Mesodermal cell (in vitro differentiated cells): ENCODE measurements around the gene RABGGTB.
A peak's percentile ranks its signal among the peaks of the same experiment; 100 is the strongest.
"Not testable (repeated sequence)": the region's sequence is repeated elsewhere in the genome, so short reads cannot be mapped to it uniquely, and the experiment has no call there.

Experiments
- H3K27ac ChIP-seq: 2 replicates; pipeline ENCODE4 v1.7.0; 2013; ENCODE audit warnings: mild to moderate bottlenecking, low read depth, low read length, moderate library complexity; ENCODE audit not compliant: severe bottlenecking
- H3K36me3 ChIP-seq: 2 replicates; pipeline ENCODE4 v1.7.1; 2013; ENCODE audit warnings: mild to moderate bottlenecking, low read length, moderate library complexity; ENCODE audit not compliant: control insufficient read depth, insufficient read depth
- H3K4me1 ChIP-seq: one replicate; pipeline ENCODE4 v1.7.1; 2013; ENCODE audit warnings: mild to moderate bottlenecking, low read length; ENCODE audit not compliant: insufficient read depth, control insufficient read depth, poor library complexity, severe bottlenecking
- H3K4me3 ChIP-seq: 2 replicates; pipeline ENCODE4 v1.7.0; 2013; ENCODE audit warnings: low read length, control low read depth, mild to moderate bottlenecking; ENCODE audit not compliant: insufficient read depth, poor library complexity, severe bottlenecking; ENCODE audit errors: extremely low read depth
- H3K9me3 ChIP-seq: 2 replicates; pipeline ENCODE4 v1.7.1; 2013; ENCODE audit warnings: mild to moderate bottlenecking, low read length, moderate library complexity; ENCODE audit not compliant: control insufficient read depth
- WGBS, 2 experiments: methylation state at CpG; one replicate each; pipeline ENCODE4 v1.1.5; 2013; ENCODE audit warnings: missing lambda C conversion rate in 2 of 2; ENCODE audit not compliant: insufficient coverage in 2 of 2; 5-methylcytosine and 5-hydroxymethylcytosine counted together

The RABGGTB gene

GRCh38 chr1:75777812-75778211 lies 8.2 kb upstream of the RABGGTB start:
- WGBS, 2 experiments: 98 to 100% methylated on average over 4 of the region's 4 CpGs
- H3K4me3 ChIP-seq, H3K4me1 ChIP-seq, H3K36me3 ChIP-seq, H3K9me3 ChIP-seq, H3K27ac ChIP-seq: not testable (repeated sequence)

GRCh38 chr1:75778694-75779093 lies 7.4 kb upstream of the RABGGTB start:
- H3K4me3 ChIP-seq: not testable (repeated sequence)
- WGBS, 2 experiments: 81 to 90% methylated on average over 4 of the region's 5 CpGs

GRCh38 chr1:75780183-75780582 lies 5.9 kb upstream of the RABGGTB start:
- 94% methylated on average over 2 of the region's 4 CpGs; no CpG with 5 or more reads in 1 of the 2 experiments for WGBS, 2 experiments
- H3K4me1 ChIP-seq, H3K4me3 ChIP-seq, H3K9me3 ChIP-seq, H3K27ac ChIP-seq, H3K36me3 ChIP-seq: not testable (repeated sequence)

More at GRCh38 chr1:75778694-75779093, 7.4 kb upstream of the RABGGTB start:
- H3K27ac ChIP-seq, H3K9me3 ChIP-seq, H3K4me1 ChIP-seq, H3K36me3 ChIP-seq: not testable (repeated sequence)

- WGBS, 2 experiments: 75 to 95% methylated on average over 2 to 3 of the region's 4 CpGs
- not testable (repeated sequence) for H3K9me3 ChIP-seq, H3K4me3 ChIP-seq, H3K27ac ChIP-seq, H3K4me1 ChIP-seq
- H3K36me3 ChIP-seq: peaks cover 17% of the 10 kb centered on the region
These were observed 2.1 kb upstream of the RABGGTB start for GRCh38 chr1:75783920-75784319.

GRCh38 chr1:75785320-75785982 lies 605 bp upstream of the RABGGTB start:
- H3K36me3 ChIP-seq: peaks cover 33% of the 10 kb centered on the region
- H3K4me1 ChIP-seq: peaks cover 11% of the 10 kb centered on the region
- peak overlapping the region; percentile 75 for H3K4me3 ChIP-seq
- no peak overlapping the region for H3K27ac ChIP-seq
- H3K9me3 ChIP-seq: peaks cover 4% of the 10 kb centered on the region
- WGBS, 2 experiments: 42 to 54% methylated on average over 2 to 4 of the region's 9 CpGs

GRCh38 chr1:75786901-75787493 lies 941 bp downstream of the RABGGTB start:
- Histone ChIP-seq H3K36me3 (peaks cover 47% of the 10 kb centered on the region), H3K4me1 (peaks cover 11% of the 10 kb centered on the region), H3K27ac (no peak overlapping the region), H3K4me3 (peak overlapping the region; percentile 75), H3K9me3 (peaks cover 4% of the 10 kb centered on the region)
- WGBS, 2 experiments: 0% methylated on average over 1 of the region's 10 CpGs; no CpG with 5 or more reads in 1 of the 2 experiments

GRCh38 chr1:75787524-75787923 lies 1.5 kb downstream of the RABGGTB start:
- Histone ChIP-seq H3K4me3 (peak overlapping the region; percentile 75), H3K36me3 (peaks cover 52% of the 10 kb centered on the region), H3K9me3 (peaks cover 4% of the 10 kb centered on the region), H3K4me1 (peaks cover 11% of the 10 kb centered on the region), H3K27ac (no peak overlapping the region)
- WGBS, 2 experiments: 7 to 15% methylated on average over 3 to 4 of the region's 4 CpGs

GRCh38 chr1:75789988-75790387 lies 3.9 kb downstream of the RABGGTB start:
- Histone ChIP-seq H3K36me3 (peaks cover 76% of the 10 kb centered on the region), H3K4me3 (peak overlapping the region; percentile 75), H3K27ac (no peak overlapping the region), H3K4me1 (peaks cover 11% of the 10 kb centered on the region), H3K9me3 (no peaks in the 10 kb centered on the region)

GRCh38 chr1:75791022-75791421 lies 5.0 kb downstream of the RABGGTB start:
- Histone ChIP-seq H3K4me1 (peaks cover 11% of the 10 kb centered on the region), H3K36me3 (peaks cover 87% of the 10 kb centered on the region), H3K9me3 (no peaks in the 10 kb centered on the region), H3K27ac (no peak overlapping the region), H3K4me3 (no peak overlapping the region)
- WGBS, 2 experiments: 100% methylated on average over 1 of the region's 1 CpG

- peaks cover 94% of the 10 kb centered on the region for H3K36me3 ChIP-seq
- H3K4me3 ChIP-seq: no peak overlapping the region
- no peaks in the 10 kb centered on the region for H3K9me3 ChIP-seq
- 86% methylated on average over 2 of the region's 3 CpGs; no CpG with 5 or more reads in 1 of the 2 experiments for WGBS, 2 experiments
- no peak overlapping the region for H3K27ac ChIP-seq
- H3K4me1 ChIP-seq: peaks cover 11% of the 10 kb centered on the region
These were observed 6.0 kb downstream of the RABGGTB start for GRCh38 chr1:75792091-75792490.

- Histone ChIP-seq H3K27ac (no peak overlapping the region), H3K4me3 (no peak overlapping the region), H3K9me3 (no peaks in the 10 kb centered on the region), H3K36me3 (peaks cover 80% of the 10 kb centered on the region), H3K4me1 (peaks cover 6% of the 10 kb centered on the region)
- WGBS, 2 experiments: no CpG with 5 or more reads among the region's 2 CpGs
These were observed 8.3 kb downstream of the RABGGTB start for GRCh38 chr1:75794382-75794781.
